Panc1 (cell line): ENCODE results near the gene LHFPL2. TPM values are rescaled to one million over a fixed set of nuclear protein-coding genes. Genes with fewer than 3 reads are reported as not detected.

Source experiments
- ATAC-seq: fragments of 200-7000 bp; cut with Tn5 transposase; 2 replicates; pipeline ENCODE4 v1.9.1; 2020; ENCODE audit warnings: mild to moderate bottlenecking, moderate library complexity
- BruUV-seq: library from RNA; stranded (reverse); fragments of 400-500 nt; replicated peaks from 2 replicates; lab custom pipeline; 2021; lab: Mats Ljungman, UMichigan
- CTCF ChIA-PET: fragments of 300-600 bp; sonication (Branson Sonifier 250); formaldehyde crosslinking; loops from one replicate; lab custom pipeline; 2022; ENCODE audit warnings: antibody characterized with exemption; lab: Charles Lee
- POLR2A ChIA-PET: fragments of 300-600 bp; sonication (Branson Sonifier 250); formaldehyde crosslinking; loops from one replicate; lab custom pipeline; 2022; ENCODE audit warnings: antibody characterized with exemption; lab: Charles Lee
- DNase-seq: peaks from one replicate; pipeline ENCODE4 v3.0.0-alpha.2; 2010; ENCODE audit warnings: low read depth, low spot score
- H3K27ac ChIP-seq: 2 replicates; pipeline ENCODE4 v1.5.1; 2011; ENCODE audit warnings: mild to moderate bottlenecking, low read length, inconsistent platforms
- H3K27me3 ChIP-seq: fragments of 200-500 bp; sonication (Bioruptor generic); 2 replicates; pipeline ENCODE4 v1.6.0; 2014; ENCODE audit warnings: low read length, inconsistent platforms; ENCODE audit not compliant: control insufficient read depth, insufficient read depth
- H3K36me3 ChIP-seq: fragments of 200-500 bp; sonication (Bioruptor generic); 2 replicates; pipeline ENCODE4 v1.5.1; 2014; ENCODE audit warnings: inconsistent platforms, mild to moderate bottlenecking, low read length, moderate library complexity; ENCODE audit not compliant: control insufficient read depth, insufficient read depth
- H3K4me1 ChIP-seq: 2 replicates; pipeline ENCODE4 v1.5.1; 2011; ENCODE audit warnings: inconsistent platforms, mild to moderate bottlenecking, low read length, moderate library complexity; ENCODE audit not compliant: control insufficient read depth, insufficient read depth
- H3K4me3 ChIP-seq, 2 experiments: 2 replicates each; pipeline ENCODE4 v1.5.1; 2011 to 2012; ENCODE audit warnings: low read depth in 2 of 2, low read length in 2 of 2, mild to moderate bottlenecking in 2 of 2, inconsistent platforms in 1 of 2, moderate library complexity in 1 of 2
- H3K9me3 ChIP-seq: fragments of 200-500 bp; sonication (Bioruptor generic); 2 replicates; pipeline ENCODE4 v1.5.1; 2014; ENCODE audit warnings: low read depth, mild to moderate bottlenecking, inconsistent platforms, low read length, moderate library complexity; ENCODE audit not compliant: control insufficient read depth, insufficient read depth
- CTCF ChIP-seq: fragments of 450-650 bp; IDR thresholded peaks from 2 replicates; pipeline ENCODE4 v1.5.1; 2017; ENCODE audit warnings: mild to moderate bottlenecking
- POLR2AphosphoS5 ChIP-seq: IDR thresholded peaks from 2 replicates; pipeline ENCODE4 v1.6.1; 2012; ENCODE audit warnings: mild to moderate bottlenecking, low read depth, low read length, moderate library complexity
- REST ChIP-seq, 2 experiments: IDR thresholded peaks; 2 replicates each; pipeline ENCODE4 v1.6.1; 2011 to 2012; ENCODE audit warnings: low read depth in 2 of 2, control low read depth in 1 of 2, low read length in 1 of 2, mild to moderate bottlenecking in 1 of 2, moderate library complexity in 1 of 2; ENCODE audit not compliant: insufficient read depth in 1 of 2
- SIN3A ChIP-seq: IDR thresholded peaks from 2 replicates; pipeline ENCODE4 v1.6.1; 2012; ENCODE audit warnings: low read depth, mild to moderate bottlenecking, low read length, moderate library complexity, borderline replicate concordance; ENCODE audit not compliant: insufficient read depth
- TCF7L2 ChIP-seq: IDR thresholded peaks from 2 replicates; pipeline ENCODE4 v1.6.1; 2011; ENCODE audit warnings: mild to moderate bottlenecking, low read depth, low read length, inconsistent platforms
- in situ Hi-C: cut with HindIII; loops from 2 replicates; pipeline ENCODE4 v1.10.0; 2016; ENCODE audit warnings: low sequenced_read_pairs, low pct_unique_long_range_greater_than_20kb
- intact Hi-C: fragments of 100-400 bp; cut with micrococcal nuclease; formaldehyde crosslinking; loops from one replicate; pipeline ENCODE4 v1.10.0; 2022; ENCODE audit not compliant: unreplicated experiment
- total RNA-seq: library from RNA; stranded (reverse); gene quantifications from one replicate; pipeline ENCODE4 v1.2.1, GENCODE V29; 2021; ENCODE audit not compliant: unreplicated experiment

LHFPL2 gene
- total RNA-seq, 1 experiment from 2014 or later, result 25.8 TPM

- DNase-seq (no peak), ATAC-seq (no peak)
- Histone ChIP-seq H3K9me3 (no peaks in the 10 kb centered on the region), H3K27me3 (no peaks in the 10 kb centered on the region), H3K4me1 (peaks cover 8% of the 10 kb centered on the region; the same call in 1 of the 2 replicates), H3K27ac (no peak overlapping the region), H3K36me3 (no peaks in the 10 kb centered on the region), H3K4me3 (no peak overlapping the region)
- CTCF ChIA-PET, result interaction anchor here (0.7 kb wide), 1 partner anchor 123 kb away, joined by 6 read pairs; no protein-coding TSS in a partner anchor
- in situ Hi-C loops, result no loop called here
- POLR2A ChIA-PET, result no interaction called here
- TF ChIP-seq TCF7L2, result no peak
- TF ChIP-seq REST (IDR thresholded peaks at IDR 0.05; ENCODE audit: insufficient read depth in 1 of 2, low read depth in 2 of 2, low read length in 1 of 2), result no peak
- TF ChIP-seq CTCF, result no peak
- TF ChIP-seq POLR2AphosphoS5, result no peak
- TF ChIP-seq SIN3A, result no peak
- BruUV-seq, result no TSS peak
- intact Hi-C loops, result no loop called here
Observed at GRCh38 chr5:78512435-78512834, 136.1 kb downstream of the LHFPL2 start.

- H3K9me3 ChIP-seq, result no peaks in the 10 kb centered on the region
- TF ChIP-seq SIN3A, result no peak
- ATAC-seq, result no peak
- H3K4me1 ChIP-seq, result peaks cover 8% of the 10 kb centered on the region; the same call in 1 of the 2 replicates
- no TSS peak for BruUV-seq
- ChIA-PET CTCF (no interaction called here), POLR2A (no interaction called here)
- no peaks in the 10 kb centered on the region for H3K27me3 ChIP-seq
- in situ Hi-C loops, result no loop called here
- DNase-seq, result no peak
- no peak overlapping the region for H3K27ac ChIP-seq
- intact Hi-C loops, result no loop called here
- no peaks in the 10 kb centered on the region for H3K36me3 ChIP-seq
- no peak overlapping the region for H3K4me3 ChIP-seq
Observed at GRCh38 chr5:78511121-78511906, 137.3 kb downstream of the LHFPL2 start.
